HUES48 (cell line): ENCODE data around the gene RBM20.

Source experiments
- H3K27ac ChIP-seq: one replicate; pipeline ENCODE4 v1.7.0; 2013; ENCODE audit warnings: low read depth, low read length, inconsistent platforms
- H3K27me3 ChIP-seq: 2 replicates; pipeline ENCODE4 v1.6.1; 2013; ENCODE audit warnings: mild to moderate bottlenecking, low read length; ENCODE audit not compliant: control insufficient read depth, insufficient read depth
- H3K36me3 ChIP-seq: 2 replicates; pipeline ENCODE4 v1.6.1; 2013; ENCODE audit warnings: low read length; ENCODE audit not compliant: control insufficient read depth, insufficient read depth
- H3K4me1 ChIP-seq: 2 replicates; pipeline ENCODE4 v1.6.1; 2013; ENCODE audit warnings: mild to moderate bottlenecking, low read length; ENCODE audit not compliant: control insufficient read depth, insufficient read depth
- H3K4me3 ChIP-seq: 2 replicates; pipeline ENCODE4 v1.5.1; 2013; ENCODE audit warnings: mild to moderate bottlenecking, low read depth, low read length
- H3K9ac ChIP-seq: 2 replicates; pipeline ENCODE4 v1.6.1; 2013; ENCODE audit warnings: mild to moderate bottlenecking, low read depth, low read length, moderate library complexity
- H3K9me3 ChIP-seq: 2 replicates; pipeline ENCODE4 v1.6.1; 2013; ENCODE audit warnings: low read length; ENCODE audit not compliant: control insufficient read depth, insufficient read depth

RBM20 gene

DNA sequence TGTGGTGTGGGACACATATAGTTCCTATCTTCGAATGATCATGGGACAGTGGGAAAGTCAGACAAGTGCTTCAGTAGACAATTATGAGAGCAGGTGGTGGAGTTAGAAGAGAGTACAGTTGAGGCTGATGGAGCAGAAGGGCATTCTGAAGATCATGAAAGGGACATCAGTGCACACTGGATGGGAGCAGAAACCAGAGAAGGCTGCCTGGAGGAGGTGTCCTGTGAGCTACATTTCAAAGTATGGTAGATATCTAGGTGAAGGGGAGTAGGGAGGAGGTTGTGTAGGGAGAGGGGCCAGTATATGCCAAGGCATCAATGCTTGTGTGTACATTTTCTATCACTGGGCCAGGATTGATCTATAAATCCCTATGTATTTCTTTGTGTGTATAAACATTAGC, 127.3 kb downstream of the RBM20 start:
- H3K4me3 ChIP-seq: no peak overlapping the region
- no peak overlapping the region for H3K27ac ChIP-seq
- no peaks in the 10 kb centered on the region for H3K27me3 ChIP-seq
- no peaks in the 10 kb centered on the region for H3K4me1 ChIP-seq
- H3K9me3 ChIP-seq: no peaks in the 10 kb centered on the region
- H3K36me3 ChIP-seq: no peaks in the 10 kb centered on the region
- no peak overlapping the region for H3K9ac ChIP-seq

DNA sequence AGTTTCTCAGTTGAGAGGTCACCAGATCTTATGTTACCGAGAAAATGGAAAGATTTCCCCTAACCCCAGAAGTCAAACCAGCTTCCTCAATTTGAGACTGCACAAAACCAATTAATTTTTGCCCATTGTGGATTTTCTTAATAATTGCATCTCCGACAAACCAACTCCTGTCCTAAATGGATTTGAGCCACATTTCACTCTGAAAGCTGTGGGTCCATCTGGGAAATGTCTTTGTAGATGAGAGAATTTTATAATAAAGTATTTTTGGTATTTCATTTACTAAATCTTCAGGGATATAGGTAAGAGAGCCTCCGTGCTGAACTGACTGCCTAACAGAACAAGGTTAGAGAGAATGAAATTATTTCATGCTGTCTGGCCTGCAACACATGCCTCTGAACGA, 127.9 kb downstream of the RBM20 start:
- H3K9me3 ChIP-seq: no peaks in the 10 kb centered on the region
- no peak overlapping the region for H3K4me3 ChIP-seq
- no peak overlapping the region for H3K27ac ChIP-seq
- H3K4me1 ChIP-seq: no peaks in the 10 kb centered on the region
- H3K27me3 ChIP-seq: no peaks in the 10 kb centered on the region
- no peak overlapping the region for H3K9ac ChIP-seq
- no peaks in the 10 kb centered on the region for H3K36me3 ChIP-seq

- Histone ChIP-seq H3K4me1 (no peaks in the 10 kb centered on the region), H3K27me3 (no peaks in the 10 kb centered on the region), H3K4me3 (no peak overlapping the region), H3K9me3 (no peaks in the 10 kb centered on the region), H3K36me3 (no peaks in the 10 kb centered on the region), H3K27ac (no peak overlapping the region), H3K9ac (no peak overlapping the region)
Measured at GRCh38 chr10:110772454-110773025, 128.4 kb downstream of the RBM20 start.

- Histone ChIP-seq H3K36me3 (no peaks in the 10 kb centered on the region), H3K9me3 (no peaks in the 10 kb centered on the region), H3K9ac (no peak overlapping the region), H3K4me3 (no peak overlapping the region), H3K27me3 (no peaks in the 10 kb centered on the region), H3K27ac (no peak overlapping the region), H3K4me1 (no peaks in the 10 kb centered on the region)
Measured at GRCh38 chr10:110773693-110774068, 129.5 kb downstream of the RBM20 start.

- H3K4me1 ChIP-seq: no peaks in the 10 kb centered on the region
- no peak overlapping the region for H3K27ac ChIP-seq
Measured at GRCh38 chr10:110774069-110775019, 130.2 kb downstream of the RBM20 start.

DNA sequence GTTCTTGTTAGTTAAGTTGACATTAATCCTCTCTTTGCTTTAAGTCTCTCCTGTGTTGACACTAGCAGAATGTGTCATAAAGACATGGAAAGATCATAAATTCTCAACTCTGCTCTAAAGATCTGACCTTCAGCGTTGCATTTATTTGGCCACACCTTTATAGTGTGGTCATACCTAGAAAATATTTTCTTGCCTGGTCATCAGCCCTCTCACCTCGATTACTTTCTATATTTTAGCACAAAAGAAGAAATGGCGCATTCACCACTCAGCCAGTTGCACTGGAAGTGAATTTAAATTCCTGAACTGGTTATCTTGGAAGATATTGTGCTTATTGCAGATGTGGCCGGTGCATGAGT, 130.9 kb downstream of the RBM20 start:
- Histone ChIP-seq H3K27me3 (no peaks in the 10 kb centered on the region), H3K4me3 (no peak overlapping the region), H3K36me3 (no peaks in the 10 kb centered on the region), H3K9ac (no peak overlapping the region), H3K9me3 (no peaks in the 10 kb centered on the region), H3K4me1 (no peaks in the 10 kb centered on the region), H3K27ac (no peak overlapping the region)

More at GRCh38 chr10:110774069-110775019, 130.2 kb downstream of the RBM20 start:
- no peak overlapping the region for H3K9ac ChIP-seq
- no peaks in the 10 kb centered on the region for H3K9me3 ChIP-seq
- no peaks in the 10 kb centered on the region for H3K36me3 ChIP-seq
- no peaks in the 10 kb centered on the region for H3K27me3 ChIP-seq
- H3K4me3 ChIP-seq: no peak overlapping the region

GRCh38 chr10:110775406-110775805, 131.3 kb downstream of the RBM20 start:
- Histone ChIP-seq H3K4me1 (no peaks in the 10 kb centered on the region), H3K36me3 (no peaks in the 10 kb centered on the region), H3K27ac (no peak overlapping the region), H3K27me3 (no peaks in the 10 kb centered on the region), H3K9ac (no peak overlapping the region), H3K4me3 (no peak overlapping the region), H3K9me3 (no peaks in the 10 kb centered on the region)

- Histone ChIP-seq H3K4me3 (no peak overlapping the region), H3K27ac (no peak overlapping the region), H3K36me3 (no peaks in the 10 kb centered on the region), H3K4me1 (no peaks in the 10 kb centered on the region), H3K27me3 (no peaks in the 10 kb centered on the region), H3K9me3 (no peaks in the 10 kb centered on the region), H3K9ac (no peak overlapping the region)
Measured at GRCh38 chr10:110777017-110777416, 132.9 kb downstream of the RBM20 start.

DNA sequence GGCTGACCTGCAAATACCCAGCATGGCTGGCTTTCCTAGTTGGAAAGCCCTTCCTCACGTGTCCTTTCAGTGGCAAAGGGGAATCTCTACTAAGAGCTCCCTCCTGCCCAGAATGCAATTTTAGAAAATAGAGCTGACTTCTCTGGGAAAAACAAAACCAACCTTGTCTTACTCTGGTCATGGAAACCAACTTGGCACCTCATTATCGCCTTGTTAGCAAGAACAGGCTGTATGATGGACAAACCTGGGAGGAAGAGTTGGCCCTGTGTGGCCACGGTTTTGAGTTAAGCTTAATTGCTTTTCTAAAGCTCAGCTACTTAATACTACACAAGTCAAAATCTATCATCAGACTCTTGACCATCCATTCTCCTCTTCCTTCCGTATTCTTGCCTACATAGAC, 133.5 kb downstream of the RBM20 start:
- H3K9ac ChIP-seq: no peak overlapping the region
- H3K9me3 ChIP-seq: no peaks in the 10 kb centered on the region
- no peaks in the 10 kb centered on the region for H3K36me3 ChIP-seq
- no peaks in the 10 kb centered on the region for H3K4me1 ChIP-seq
- H3K4me3 ChIP-seq: no peak overlapping the region
- H3K27ac ChIP-seq: no peak overlapping the region
- H3K27me3 ChIP-seq: no peaks in the 10 kb centered on the region

GRCh38 chr10:110778211-110778610, 134.1 kb downstream of the RBM20 start:
- no peaks in the 10 kb centered on the region for H3K27me3 ChIP-seq
- H3K4me1 ChIP-seq: no peaks in the 10 kb centered on the region
- H3K4me3 ChIP-seq: no peak overlapping the region
- no peak overlapping the region for H3K9ac ChIP-seq
- H3K27ac ChIP-seq: no peak overlapping the region
- no peaks in the 10 kb centered on the region for H3K9me3 ChIP-seq
- H3K36me3 ChIP-seq: no peaks in the 10 kb centered on the region

DNA sequence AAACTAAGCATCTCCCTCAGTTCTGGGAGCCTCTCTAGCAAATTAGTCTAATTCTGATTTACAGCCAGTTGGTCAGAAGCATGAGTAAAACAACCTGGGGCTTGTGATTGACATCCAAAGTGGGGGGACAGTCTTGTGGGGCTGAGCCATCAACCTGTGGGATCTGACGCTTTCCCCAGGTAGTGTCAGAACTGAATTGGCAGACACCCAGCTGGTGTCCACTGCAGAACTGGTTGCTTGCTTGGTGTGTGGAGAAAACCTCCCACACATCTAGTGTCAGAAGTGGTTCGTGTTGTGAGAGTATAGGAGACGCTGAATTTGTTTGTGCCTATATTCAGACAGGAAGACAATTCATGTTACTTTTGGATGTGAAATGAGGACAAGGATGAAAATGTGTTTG, 135.4 kb downstream of the RBM20 start:
- H3K9ac ChIP-seq: no peak overlapping the region

More for the DNA sequence above, 135.4 kb downstream of the RBM20 start:
- Histone ChIP-seq H3K27ac (no peak overlapping the region), H3K9me3 (no peaks in the 10 kb centered on the region), H3K27me3 (no peaks in the 10 kb centered on the region), H3K4me3 (no peak overlapping the region), H3K4me1 (no peaks in the 10 kb centered on the region), H3K36me3 (no peaks in the 10 kb centered on the region)
